ENCODE results near the gene DIAPH2.

The DIAPH2 gene

DNA sequence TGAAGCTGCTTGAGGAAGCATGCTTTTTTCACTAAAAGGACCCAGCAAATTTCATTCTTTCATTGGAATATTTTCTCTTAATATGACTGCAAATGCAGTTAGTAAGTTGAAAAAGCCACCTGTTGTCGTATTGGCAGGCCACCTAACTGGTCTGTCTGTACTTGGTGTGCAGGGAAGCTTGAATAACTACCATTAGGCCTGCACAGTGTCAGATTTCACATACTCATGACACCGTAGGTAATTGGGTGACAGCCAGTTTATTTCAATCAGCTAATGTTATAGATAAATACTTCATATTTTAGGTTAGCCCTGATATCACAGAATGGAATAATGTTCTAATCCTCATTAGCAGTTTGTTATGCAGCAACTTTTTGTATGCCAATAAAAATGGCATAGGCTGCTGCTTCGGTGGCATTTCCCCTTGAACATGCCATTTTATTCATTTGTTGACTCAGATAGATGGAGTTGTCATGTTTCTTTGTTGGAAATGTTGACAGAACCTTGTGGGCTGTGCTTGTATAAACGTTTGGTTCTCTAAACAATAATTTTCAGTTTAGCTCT, 372.8 kb downstream of the DIAPH2 start:
- no peak for DNase-seq (ENCODE audit: low spot score)

- DNase-seq (ENCODE audit: low spot score), result no peak
Measured at GRCh38 chrX:97060020-97060419, 375.4 kb downstream of the DIAPH2 start.

DNA sequence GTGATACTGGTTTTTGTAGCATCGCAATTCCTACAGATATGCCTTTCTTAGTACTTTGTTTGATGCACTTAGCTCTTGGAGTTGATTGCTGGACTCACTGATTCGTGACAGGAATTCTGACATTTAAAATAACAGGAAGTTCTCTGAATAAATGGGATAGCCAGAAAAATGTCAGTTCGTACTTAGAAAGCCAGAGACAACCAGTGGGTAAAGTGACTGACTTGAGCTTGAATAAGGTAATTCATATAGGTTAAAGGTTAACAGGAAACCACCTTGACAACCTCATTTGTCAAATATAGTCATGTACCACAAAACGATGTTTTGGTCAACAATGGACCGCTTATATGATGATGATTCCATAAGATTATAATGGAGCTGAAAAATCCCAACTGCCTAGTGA, 380.4 kb downstream of the DIAPH2 start:
- DNase-seq (ENCODE audit: low spot score), result no peak

- DNase-seq (ENCODE audit: low spot score), result no peak
Measured at GRCh38 chrX:97065973-97066372, 381.3 kb downstream of the DIAPH2 start.

DNA sequence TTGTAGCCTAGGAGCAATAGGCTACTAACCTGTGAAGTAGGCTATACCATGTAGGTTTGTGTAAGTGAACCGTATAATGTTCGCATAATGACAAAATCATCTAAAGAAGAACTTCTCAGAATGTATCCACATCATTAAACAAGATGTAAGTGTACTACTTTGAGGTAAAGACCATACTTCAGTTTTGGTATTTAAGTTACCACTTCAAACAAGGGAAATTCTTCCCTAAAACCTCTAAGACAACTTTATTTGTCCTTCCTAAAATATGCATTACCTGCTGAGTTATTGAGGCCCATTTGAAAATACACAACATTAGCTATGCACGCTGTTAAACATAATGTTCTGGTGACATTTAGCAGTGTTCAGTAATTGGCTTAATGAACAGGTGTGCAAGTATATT, 381.7 kb downstream of the DIAPH2 start:
- no peak for DNase-seq (ENCODE audit: low spot score)

- DNase-seq (ENCODE audit: low spot score), result no peak
Measured at GRCh38 chrX:97070346-97070745, 385.7 kb downstream of the DIAPH2 start.

- no peak for DNase-seq (ENCODE audit: low spot score)
Measured at GRCh38 chrX:97074400-97074799, 389.8 kb downstream of the DIAPH2 start.

GRCh38 chrX:97089116-97089515, 404.5 kb downstream of the DIAPH2 start:
- DNase-seq (ENCODE audit: low spot score), result no peak

DNA sequence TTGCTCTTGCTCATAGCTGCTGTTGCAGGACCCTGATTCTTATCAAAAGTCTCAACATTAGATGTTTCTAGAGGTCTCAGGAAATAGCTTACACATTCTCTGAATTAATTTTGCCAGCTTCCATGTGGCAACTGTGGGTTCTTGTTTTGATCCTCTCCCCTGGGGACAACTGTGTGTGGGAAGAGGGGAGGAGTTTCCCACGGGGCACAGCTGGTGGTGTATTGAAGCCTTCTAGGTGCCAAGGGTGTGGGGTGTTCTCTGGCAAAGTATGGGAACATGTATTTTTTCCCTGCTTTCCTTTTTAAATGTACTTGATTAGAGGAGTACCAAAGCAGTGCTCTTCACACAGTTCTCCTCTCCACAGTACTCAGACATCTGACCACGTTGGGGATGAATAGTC, 411.7 kb downstream of the DIAPH2 start:
- no peak for DNase-seq (ENCODE audit: low spot score)

GRCh38 chrX:97102938-97103337, 418.3 kb downstream of the DIAPH2 start:
- no peak for DNase-seq (ENCODE audit: low spot score)

- DNase-seq (ENCODE audit: low spot score), result no peak
Measured at GRCh38 chrX:97109730-97110129, 425.1 kb downstream of the DIAPH2 start.

DNA sequence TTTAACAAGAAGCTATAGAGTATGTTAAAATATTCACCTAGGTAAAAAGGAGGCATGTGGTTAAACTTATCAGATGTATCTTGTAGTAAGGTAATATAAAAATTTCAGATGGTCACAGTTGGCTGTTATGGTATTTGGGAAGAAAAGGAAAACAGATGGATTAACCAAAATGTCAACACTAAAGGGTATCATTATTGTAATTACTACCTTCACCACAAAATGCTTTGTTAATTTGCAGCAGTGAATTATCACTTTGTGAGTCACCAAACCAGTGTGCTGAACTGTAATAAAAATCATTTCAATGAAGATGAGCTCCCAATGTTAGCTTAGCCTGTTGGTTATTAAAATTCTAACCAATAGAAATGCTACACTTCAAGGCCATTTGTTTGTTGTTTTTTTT, 432.9 kb downstream of the DIAPH2 start:
- DNase-seq (ENCODE audit: low spot score), result peak; percentile 67

DNA sequence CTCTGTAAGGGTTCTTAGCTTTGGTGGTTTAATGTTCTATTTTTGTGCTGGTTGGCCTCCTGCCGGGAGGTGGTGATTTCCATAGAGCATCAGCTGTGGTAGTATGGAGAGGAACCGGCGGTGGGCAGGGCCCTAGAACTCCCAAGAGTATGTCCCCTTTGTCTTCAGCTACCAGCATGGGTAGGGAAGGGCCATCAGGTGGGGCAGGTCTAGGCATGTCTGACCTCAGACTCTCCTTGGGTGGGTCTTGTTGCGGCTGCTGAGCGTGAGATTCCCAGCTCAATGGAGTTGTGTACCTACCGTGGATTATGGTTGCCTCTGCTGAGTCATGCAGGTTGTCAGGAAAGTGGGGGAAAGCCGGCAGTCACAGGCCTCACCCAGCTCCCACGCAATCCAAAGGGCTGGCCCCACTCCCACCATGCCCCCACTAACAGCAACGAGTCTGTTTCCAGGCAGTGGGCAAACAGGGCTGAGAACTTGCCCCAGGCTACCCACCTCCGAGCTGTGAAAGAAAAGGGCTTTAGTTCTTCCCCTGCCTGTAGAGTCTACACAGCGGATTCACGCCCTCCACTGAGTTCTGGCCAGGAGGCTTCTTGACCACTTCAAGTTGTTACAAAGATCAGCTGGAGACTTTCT, 434.9 kb downstream of the DIAPH2 start:
- DNase-seq (ENCODE audit: low spot score), result peak; percentile 67

DNA sequence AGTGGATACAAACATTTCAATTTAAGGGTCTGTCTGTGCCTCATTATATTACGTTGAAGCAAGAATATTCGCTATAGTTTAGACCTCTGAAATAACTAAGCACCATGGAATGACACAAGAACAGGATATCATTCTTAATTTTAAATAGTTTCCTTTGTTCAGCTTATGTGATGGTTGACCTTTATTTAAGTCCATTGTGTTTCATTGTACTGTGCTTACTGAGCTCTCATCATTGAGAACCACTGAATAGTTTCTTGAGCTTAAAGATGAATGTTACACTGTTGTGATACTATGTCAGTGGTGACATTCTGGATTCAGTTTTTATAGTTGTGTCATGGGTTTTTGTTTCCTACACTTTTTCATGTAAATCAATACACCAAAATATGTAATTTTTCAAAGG, 438.4 kb downstream of the DIAPH2 start:
- DNase-seq (ENCODE audit: low spot score), result no peak

DNA sequence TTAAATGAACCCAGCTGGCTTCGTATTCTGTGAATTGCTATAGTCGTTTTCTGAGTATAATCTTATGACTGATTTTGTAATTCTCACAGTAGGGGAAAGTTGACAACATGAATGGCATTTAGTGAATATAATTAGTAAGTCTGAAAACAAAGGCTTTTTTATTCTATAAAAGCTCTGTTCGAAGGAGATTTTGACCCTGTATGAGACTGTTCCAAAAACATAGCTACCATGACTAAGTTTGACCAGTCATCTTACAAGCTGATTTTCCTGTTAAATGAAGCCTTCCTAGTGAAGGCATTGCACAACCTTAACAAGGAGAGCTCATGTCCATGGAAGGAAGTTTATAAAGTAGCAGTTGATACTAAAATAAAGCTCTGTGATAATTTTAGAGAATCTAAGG, 441.4 kb downstream of the DIAPH2 start:
- no peak for DNase-seq (ENCODE audit: low spot score)

GRCh38 chrX:97132664-97133415, 448.2 kb downstream of the DIAPH2 start:
- DNase-seq (ENCODE audit: low spot score), result no peak

DNA sequence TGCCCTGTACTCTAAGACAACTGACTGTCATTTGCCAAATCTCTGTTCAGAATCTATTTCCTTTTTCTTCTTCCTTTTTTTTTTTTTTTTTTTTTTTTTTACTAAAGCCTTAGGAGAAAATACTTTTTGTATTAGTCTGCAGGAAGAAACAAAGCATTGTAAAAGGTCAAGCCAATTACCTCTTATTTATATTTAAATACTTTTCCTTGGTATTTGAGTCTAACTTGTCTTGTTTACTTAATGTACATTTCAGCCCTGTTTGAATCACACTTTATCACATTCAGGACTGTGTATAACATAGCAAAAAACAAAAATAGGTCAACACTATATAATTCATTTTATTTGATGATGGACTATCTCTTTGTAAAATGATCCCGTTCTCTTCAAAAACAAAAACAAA, 461.3 kb downstream of the DIAPH2 start:
- DNase-seq (ENCODE audit: low spot score), result no peak

DNA sequence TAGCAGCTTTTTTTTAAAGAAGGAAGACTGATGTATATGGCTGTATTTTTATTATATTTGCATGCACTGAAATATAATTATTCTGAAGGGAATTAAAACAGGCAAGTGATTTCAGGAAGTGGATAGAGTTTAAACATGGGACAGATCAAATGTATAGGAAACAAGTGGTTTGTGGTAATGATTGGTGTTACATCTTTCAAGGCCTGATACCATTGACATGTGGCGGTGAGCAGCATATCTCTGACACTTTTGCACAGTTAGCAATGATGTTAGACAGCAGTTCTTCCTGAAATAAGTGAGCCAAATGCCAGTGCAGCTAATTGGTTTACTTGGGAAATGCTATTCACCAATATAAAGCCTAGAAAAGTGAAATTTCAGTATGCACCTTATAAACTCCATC, 471.2 kb downstream of the DIAPH2 start:
- DNase-seq (ENCODE audit: low spot score), result no peak

GRCh38 chrX:97158269-97158668, 473.6 kb downstream of the DIAPH2 start:
- no peak for DNase-seq (ENCODE audit: low spot score)

GRCh38 chrX:97159916-97160800, 475.5 kb downstream of the DIAPH2 start:
- no peak for DNase-seq (ENCODE audit: low spot score)

DNA sequence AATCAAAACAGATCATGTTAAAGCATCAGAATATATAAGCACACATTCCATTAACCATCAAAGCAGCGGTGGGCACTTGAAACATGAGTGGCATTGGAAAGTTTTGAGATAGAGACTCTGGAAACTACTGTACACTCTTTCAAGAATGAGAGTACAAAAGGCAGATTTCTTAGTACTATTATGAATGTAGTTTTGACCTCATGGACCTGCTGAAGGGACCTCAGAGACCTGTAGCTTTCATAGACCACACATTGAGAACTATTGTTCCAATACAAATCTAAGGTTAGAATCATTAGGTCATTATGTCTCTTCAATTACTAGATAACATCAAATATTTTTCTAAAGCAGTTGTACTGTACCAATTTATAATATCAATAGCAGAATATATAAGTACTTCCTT, 482.7 kb downstream of the DIAPH2 start:
- no peak for DNase-seq (ENCODE audit: low spot score)

- DNase-seq (ENCODE audit: low spot score), result no peak
Measured at GRCh38 chrX:97168646-97169045, 484.0 kb downstream of the DIAPH2 start.

DNA sequence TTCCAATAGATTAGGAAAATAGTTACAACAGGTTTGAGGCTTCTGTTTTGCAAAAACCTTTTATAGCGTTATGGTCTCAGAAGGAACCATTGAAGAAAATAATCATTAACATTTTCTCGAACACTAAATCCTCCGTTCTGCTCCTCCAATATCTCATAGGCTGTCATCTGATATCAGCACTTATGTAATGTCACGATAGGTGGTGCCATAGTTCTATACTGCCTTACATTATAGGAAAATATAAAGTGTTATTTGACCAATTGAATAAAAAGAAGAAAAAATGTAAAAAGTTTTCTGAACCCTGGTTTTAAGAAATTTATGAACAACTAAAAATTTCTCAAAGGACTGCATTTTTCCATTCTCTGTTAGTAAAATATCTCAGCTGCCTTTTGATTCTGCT, 490.5 kb downstream of the DIAPH2 start:
- no peak for DNase-seq (ENCODE audit: low spot score)
